DND-41 (cell line): ENCODE data around the gene INPP5A.

Experiments used
- ATAC-seq: fragments of 200-7000 bp; cut with Tn5 transposase; 3 replicates; pipeline ENCODE4 v1.9.1; 2021; ENCODE audit warnings: low read depth; ENCODE audit not compliant: insufficient read depth
- DNase-seq: peaks from one replicate; pipeline ENCODE4 v3.0.0-alpha.2; 2020
- H2AFZ ChIP-seq: 2 replicates; pipeline ENCODE4 v1.6.0; 2012; ENCODE audit warnings: low read depth, low read length
- H3K27ac ChIP-seq: 2 replicates; pipeline ENCODE4 v1.5.1; 2012; ENCODE audit warnings: low read length, inconsistent platforms
- H3K27me3 ChIP-seq: fragments of 200-600 bp; sonication (generic); 2 replicates; pipeline ENCODE4 v1.6.0; 2012; ENCODE audit warnings: low read length, mild to moderate bottlenecking, inconsistent platforms; ENCODE audit not compliant: insufficient read depth, poor library complexity
- H3K36me3 ChIP-seq: 2 replicates; pipeline ENCODE4 v1.5.1; 2012; ENCODE audit warnings: low read length, inconsistent platforms; ENCODE audit not compliant: insufficient read depth
- H3K4me1 ChIP-seq: 2 replicates; pipeline ENCODE4 v1.5.1; 2012; ENCODE audit warnings: mild to moderate bottlenecking, low read length; ENCODE audit not compliant: insufficient read depth
- H3K4me2 ChIP-seq: 2 replicates; pipeline ENCODE4 v1.6.0; 2012; ENCODE audit warnings: mild to moderate bottlenecking, moderate library complexity, low read length, inconsistent platforms; ENCODE audit not compliant: insufficient read depth
- H3K4me3 ChIP-seq, 2 experiments: fragments of 200-600 bp in 1 of 2; shearing (Covaris generic) in 1 of 2; 2 replicates each; pipeline ENCODE4 v1.5.1; 2012 to 2016; ENCODE audit warnings: inconsistent platforms in 2 of 2, low read length in 2 of 2, mild to moderate bottlenecking in 2 of 2, low read depth in 1 of 2, moderate library complexity in 1 of 2
- H3K79me2 ChIP-seq: 2 replicates; pipeline ENCODE4 v1.6.0; 2012; ENCODE audit warnings: low read length, inconsistent platforms; ENCODE audit not compliant: insufficient read depth
- H3K9ac ChIP-seq: 2 replicates; pipeline ENCODE4 v1.6.0; 2012; ENCODE audit warnings: low read depth, mild to moderate bottlenecking, inconsistent platforms, low read length, moderate library complexity
- H3K9me3 ChIP-seq: 2 replicates; pipeline ENCODE4 v1.5.1; 2012; ENCODE audit warnings: low read length, moderate library complexity, mild to moderate bottlenecking, inconsistent platforms; ENCODE audit not compliant: insufficient read depth, severe bottlenecking
- H4K20me1 ChIP-seq: 2 replicates; pipeline ENCODE4 v1.6.0; 2012; ENCODE audit warnings: low read length; ENCODE audit not compliant: insufficient read depth
- CTCF ChIP-seq: IDR thresholded peaks from 2 replicates; pipeline ENCODE4 v1.5.1; 2012; ENCODE audit warnings: borderline replicate concordance, low read length, moderate library complexity, mild to moderate bottlenecking; ENCODE audit not compliant: poor library complexity, severe bottlenecking; ENCODE audit errors: extremely low read depth
- EZH2 ChIP-seq: IDR thresholded peaks from 3 replicates; pipeline ENCODE4 v1.6.1; 2012; ENCODE audit warnings: borderline replicate concordance, low read depth, mild to moderate bottlenecking, moderate library complexity, low read length, inconsistent platforms; ENCODE audit not compliant: severe bottlenecking

The INPP5A gene

GRCh38 chr10:132562916-132563456 is 25.4 kb downstream of the INPP5A start:
- no peak overlapping the region for H3K4me2 ChIP-seq
- ATAC-seq: 0 out of 3 replicates have a peak, but pooled peaks have one; percentile 33
- no peak for DNase-seq
- H4K20me1 ChIP-seq: peaks cover 89% of the 10 kb centered on the region
- H3K9ac ChIP-seq: no peak overlapping the region
- H3K27me3 ChIP-seq: no peaks in the 10 kb centered on the region
- H3K27ac ChIP-seq: no peak overlapping the region; the same call in 1 of the 2 replicates
- no peaks in the 10 kb centered on the region for H3K36me3 ChIP-seq
- H3K79me2 ChIP-seq: peaks cover 99% of the 10 kb centered on the region
- peaks cover 6% of the 10 kb centered on the region for H3K4me1 ChIP-seq
- no peak for TF ChIP-seq CTCF
- no peak for TF ChIP-seq EZH2
- no peak overlapping the region for H2AFZ ChIP-seq
- H3K4me3 ChIP-seq: no peak overlapping the region
- H3K9me3 ChIP-seq: no peaks in the 10 kb centered on the region

- no peaks in the 10 kb centered on the region for H3K36me3 ChIP-seq
- no peak for ATAC-seq
- no peak overlapping the region for H3K9ac ChIP-seq
- no peak for DNase-seq
- H3K27me3 ChIP-seq: no peaks in the 10 kb centered on the region
- TF ChIP-seq CTCF (no peak), EZH2 (no peak)
- peaks cover 3% of the 10 kb centered on the region for H3K4me1 ChIP-seq
- H3K27ac ChIP-seq: no peak overlapping the region
- H3K4me2 ChIP-seq: no peak overlapping the region
- peaks cover 89% of the 10 kb centered on the region for H4K20me1 ChIP-seq
- H3K4me3 ChIP-seq: no peak overlapping the region
- H2AFZ ChIP-seq: no peak overlapping the region
- H3K9me3 ChIP-seq: no peaks in the 10 kb centered on the region
- peaks cover 99% of the 10 kb centered on the region for H3K79me2 ChIP-seq
These were observed 26.1 kb downstream of the INPP5A start for GRCh38 chr10:132563485-132564248.

GRCh38 chr10:132564249-132564605 is 26.6 kb downstream of the INPP5A start:
- no peak for DNase-seq
- ATAC-seq: no peak
- Histone ChIP-seq H3K4me3 (no peak overlapping the region), H3K9me3 (no peaks in the 10 kb centered on the region), H2AFZ (no peak overlapping the region), H3K9ac (no peak overlapping the region), H3K79me2 (peaks cover 99% of the 10 kb centered on the region), H3K27me3 (no peaks in the 10 kb centered on the region), H3K27ac (no peak overlapping the region), H4K20me1 (peaks cover 86% of the 10 kb centered on the region), H3K4me1 (peaks cover 3% of the 10 kb centered on the region), H3K36me3 (no peaks in the 10 kb centered on the region), H3K4me2 (no peak overlapping the region)
- TF ChIP-seq CTCF: no peak
- TF ChIP-seq EZH2: no peak
